ENCODE measurements around the gene KSR2.

DNA sequence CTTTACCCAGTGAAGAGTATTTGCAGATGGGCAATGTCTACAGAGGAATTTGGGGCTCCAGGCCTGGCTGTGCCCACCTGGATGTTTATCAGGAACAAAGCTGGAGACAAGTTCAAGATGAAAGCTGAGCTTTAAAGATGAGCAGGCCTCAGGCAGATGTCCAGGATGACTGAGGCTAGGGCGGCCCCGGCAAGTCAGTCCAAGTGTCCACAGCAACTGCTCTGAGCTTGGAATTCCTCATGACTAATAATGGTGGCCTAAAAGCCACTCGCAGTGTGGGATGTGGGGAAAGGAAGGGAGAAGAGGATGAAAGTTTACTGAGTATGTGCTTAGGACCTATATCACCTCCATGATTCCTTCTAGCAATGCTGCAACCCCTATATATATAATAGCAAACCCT lies 479.1 kb downstream of the KSR2 start:
- TF ChIP-seq, protein P1, sequence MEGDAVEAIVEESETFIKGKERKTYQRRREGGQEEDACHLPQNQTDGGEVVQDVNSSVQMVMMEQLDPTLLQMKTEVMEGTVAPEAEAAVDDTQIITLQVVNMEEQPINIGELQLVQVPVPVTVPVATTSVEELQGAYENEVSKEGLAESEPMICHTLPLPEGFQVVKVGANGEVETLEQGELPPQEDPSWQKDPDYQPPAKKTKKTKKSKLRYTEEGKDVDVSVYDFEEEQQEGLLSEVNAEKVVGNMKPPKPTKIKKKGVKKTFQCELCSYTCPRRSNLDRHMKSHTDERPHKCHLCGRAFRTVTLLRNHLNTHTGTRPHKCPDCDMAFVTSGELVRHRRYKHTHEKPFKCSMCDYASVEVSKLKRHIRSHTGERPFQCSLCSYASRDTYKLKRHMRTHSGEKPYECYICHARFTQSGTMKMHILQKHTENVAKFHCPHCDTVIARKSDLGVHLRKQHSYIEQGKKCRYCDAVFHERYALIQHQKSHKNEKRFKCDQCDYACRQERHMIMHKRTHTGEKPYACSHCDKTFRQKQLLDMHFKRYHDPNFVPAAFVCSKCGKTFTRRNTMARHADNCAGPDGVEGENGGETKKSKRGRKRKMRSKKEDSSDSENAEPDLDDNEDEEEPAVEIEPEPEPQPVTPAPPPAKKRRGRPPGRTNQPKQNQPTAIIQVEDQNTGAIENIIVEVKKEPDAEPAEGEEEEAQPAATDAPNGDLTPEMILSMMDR (IDR thresholded peaks at IDR 0.05) = no peak
- TF ChIP-seq POLR2AphosphoS5 (IDR thresholded peaks at IDR 0.05; ENCODE audit: low read depth, low read length) = no peak
